ENCODE results near the gene SDF4. TPM values are rescaled to one million over a fixed set of nuclear protein-coding genes. Genes with fewer than 3 reads are reported as not detected.
"Not testable (repeated sequence)": the region's sequence is repeated elsewhere in the genome, so short reads cannot be mapped to it uniquely, and the experiment has no call there.

SDF4 gene
- total RNA-seq, 1 experiment from 2014 or later, result 82.0 TPM

GRCh38 chr1:1196431-1197187, 35.2 kb downstream of the SDF4 start:
- Histone ChIP-seq H3K18ac (ENCODE audit: insufficient read length, low read depth, low read length) (no peak overlapping the region), H3K79me1 (ENCODE audit: insufficient read depth, low read depth, low read length, poor library complexity, severe bottlenecking) (no peaks in the 10 kb centered on the region), H4K20me1 (ENCODE audit: control insufficient read depth, insufficient read depth, insufficient read length) (no peaks in the 10 kb centered on the region), H2AFZ (ENCODE audit: low read length) (no peak overlapping the region), H2AK5ac (ENCODE audit: insufficient read length, low read length) (no peak overlapping the region), H2BK12ac (ENCODE audit: insufficient read length, low read depth, low read length) (no peak overlapping the region), H3K23me2 (ENCODE audit: insufficient read length, low read depth, low read length, poor library complexity, severe bottlenecking) (no peaks in the 10 kb centered on the region), H3K9me3 (ENCODE audit: control insufficient read depth, low read depth, low read length) (peaks cover 11% of the 10 kb centered on the region), H2BK5ac (ENCODE audit: insufficient read length, low read length) (no peak overlapping the region), H4K8ac (replicated peaks; ENCODE audit: insufficient read length, low read depth, low read length) (no peak overlapping the region), H3K23ac (ENCODE audit: insufficient read length, low read depth, low read length) (no peak overlapping the region), H4K91ac (ENCODE audit: insufficient read length, low read depth, low read length) (no peak overlapping the region), H3K27me3 (ENCODE audit: insufficient read depth, low read length) (no peaks in the 10 kb centered on the region), H3K4me1 (ENCODE audit: insufficient read depth, low read length) (no peaks in the 10 kb centered on the region), H3K56ac (ENCODE audit: insufficient read length, low read depth, low read length) (no peak overlapping the region), H3T11ph (ENCODE audit: low read length) (no peak overlapping the region), H2BK120ac (ENCODE audit: low read depth, low read length, poor library complexity, severe bottlenecking) (no peak overlapping the region), H3K79me2 (ENCODE audit: insufficient read depth, low read length) (no peaks in the 10 kb centered on the region), H3K9ac (ENCODE audit: extremely low read depth, insufficient read length, low read length) (no peak overlapping the region), H4K5ac (ENCODE audit: insufficient read length, low read depth, low read length) (no peak overlapping the region), H2BK20ac (ENCODE audit: low read depth, low read length, poor library complexity, severe bottlenecking) (no peak overlapping the region), H2BK15ac (ENCODE audit: low read depth, low read length) (no peak overlapping the region), H3K4ac (ENCODE audit: low read depth, low read length) (no peak overlapping the region), H3K27ac (ENCODE audit: insufficient read length, low read depth, low read length) (no peak overlapping the region), H3K4me2 (ENCODE audit: insufficient read depth, insufficient read length, low read length) (no peak overlapping the region), H3K14ac (ENCODE audit: insufficient read depth, low read length) (no peak overlapping the region)
- TF ChIP-seq CTCF (conservative IDR thresholded peaks at IDR 0.05), result no peak
- peaks cover 22 to 33% of the 10 kb centered on the region in 2 experiments for H3K9me3 Mint-ChIP-seq
- H3K4me3 Mint-ChIP-seq, result no peak overlapping the region
- no peak for DNase-seq
- peaks cover 3 to 4% of the 10 kb centered on the region in 2 experiments; a peak in 3 of 4 replicates for H3K4me1 Mint-ChIP-seq
- H3K27me3 Mint-ChIP-seq (ENCODE audit: low read depth), result peaks cover 38% of the 10 kb centered on the region
- WGBS (ENCODE audit: extremely low coverage, insufficient read length, low lambda C conversion rate), result no CpG with 5 or more reads among the region's 13 CpGs
- H3K36me3 Mint-ChIP-seq (ENCODE audit: insufficient read depth in 1 of 3, low read depth in 3 of 3), result peaks cover 0 to 7% (median 5%) of the 10 kb centered on the region in 3 experiments; a peak in 5 of 7 replicates
- no peak overlapping the region for H3K27ac Mint-ChIP-seq

- H3K4me1 Mint-ChIP-seq; H3K27ac ChIP-seq (ENCODE audit: insufficient read length, low read depth, low read length); H3K18ac ChIP-seq (ENCODE audit: insufficient read length, low read depth, low read length); H2BK120ac ChIP-seq (ENCODE audit: low read depth, low read length, poor library complexity, severe bottlenecking); H3K4ac ChIP-seq (ENCODE audit: low read depth, low read length); H3K79me2 ChIP-seq (ENCODE audit: insufficient read depth, low read length); H3K4me2 ChIP-seq (ENCODE audit: insufficient read depth, insufficient read length, low read length); H3K27me3 ChIP-seq (ENCODE audit: insufficient read depth, low read length); H3K4me1 ChIP-seq (ENCODE audit: insufficient read depth, low read length); H3K79me1 ChIP-seq (ENCODE audit: insufficient read depth, low read depth, low read length, poor library complexity, severe bottlenecking); H3K23me2 ChIP-seq (ENCODE audit: insufficient read length, low read depth, low read length, poor library complexity, severe bottlenecking); H2AK5ac ChIP-seq (ENCODE audit: insufficient read length, low read length); H4K20me1 ChIP-seq (ENCODE audit: control insufficient read depth, insufficient read depth, insufficient read length); H2BK12ac ChIP-seq (ENCODE audit: insufficient read length, low read depth, low read length); H2BK15ac ChIP-seq (ENCODE audit: low read depth, low read length); H2AFZ ChIP-seq (ENCODE audit: low read length); H4K5ac ChIP-seq (ENCODE audit: insufficient read length, low read depth, low read length); H3K27ac Mint-ChIP-seq; H4K91ac ChIP-seq (ENCODE audit: insufficient read length, low read depth, low read length); H3K9ac ChIP-seq (ENCODE audit: extremely low read depth, insufficient read length, low read length); H3K4me3 Mint-ChIP-seq; H3K14ac ChIP-seq (ENCODE audit: insufficient read depth, low read length); H4K8ac ChIP-seq (replicated peaks; ENCODE audit: insufficient read length, low read depth, low read length); DNase-seq; H3K36me3 Mint-ChIP-seq (ENCODE audit: insufficient read depth in 1 of 3, low read depth in 3 of 3); H3T11ph ChIP-seq (ENCODE audit: low read length); H2BK5ac ChIP-seq (ENCODE audit: insufficient read length, low read length); H2BK20ac ChIP-seq (ENCODE audit: low read depth, low read length, poor library complexity, severe bottlenecking); H3K23ac ChIP-seq (ENCODE audit: insufficient read length, low read depth, low read length); H3K56ac ChIP-seq (ENCODE audit: insufficient read length, low read depth, low read length): not testable (repeated sequence)
- WGBS (ENCODE audit: extremely low coverage, insufficient read length, low lambda C conversion rate), result no CpG with 5 or more reads among the region's 6 CpGs
- Mint-ChIP-seq H3K27me3 (ENCODE audit: low read depth) (peaks cover 41% of the 10 kb centered on the region), H3K9me3 (peaks cover 30 to 41% of the 10 kb centered on the region in 2 experiments)
- H3K9me3 ChIP-seq (ENCODE audit: control insufficient read depth, low read depth, low read length), result peaks cover 12% of the 10 kb centered on the region
Measured at GRCh38 chr1:1195726-1196125, 36.1 kb downstream of the SDF4 start.

Data from H9 (cell line).